ENCODE results near the gene POLR3E. TPM values are rescaled to one million over a fixed set of nuclear protein-coding genes. Genes with fewer than 3 reads are reported as not detected.
"Not testable (repeated sequence)": the region's sequence is repeated elsewhere in the genome, so short reads cannot be mapped to it uniquely, and the experiment has no call there.

Gene POLR3E
- total and polyA plus RNA-seq, 2 experiments from 2014 or later, result 23.5 to 62.5 TPM

DNA sequence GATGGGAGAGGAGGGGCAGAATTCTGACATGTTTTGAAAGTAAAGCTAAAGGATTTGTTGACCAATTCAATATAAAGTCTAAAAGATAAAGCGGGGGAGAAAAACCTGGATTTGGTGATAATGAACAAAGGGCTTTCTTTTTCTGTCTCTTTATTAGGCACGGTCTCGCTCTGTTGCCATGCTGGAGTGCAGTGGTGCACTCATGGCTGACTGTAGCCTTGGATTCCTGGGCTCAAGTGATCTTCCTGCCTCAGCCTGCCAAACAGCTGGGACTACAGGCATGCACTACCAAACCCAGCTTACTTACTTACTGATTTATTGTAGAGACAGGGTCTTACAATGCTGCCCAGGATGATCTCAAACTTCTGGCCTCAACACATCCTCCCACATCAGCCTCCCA, 69.7 kb downstream of the POLR3E start:
- Histone ChIP-seq H3K79me2 (peaks cover 96% of the 10 kb centered on the region), H3K36me3 (replicated peaks; ENCODE audit: insufficient read depth, low read depth) (peaks cover 3% of the 10 kb centered on the region), H3K27me3 (no peaks in the 10 kb centered on the region), H3K4me2 (no peak overlapping the region), H4K20me1 (ENCODE audit: insufficient read depth, poor library complexity, severe bottlenecking) (peaks cover 38% of the 10 kb centered on the region), H2AFZ (no peak overlapping the region), H3K9me3 (ENCODE audit: low read depth) (no peaks in the 10 kb centered on the region), H3K4me3 (no peak overlapping the region), H3K4me1 (ENCODE audit: insufficient read depth) (peaks cover 29% of the 10 kb centered on the region), H3K9me2 (replicated peaks; ENCODE audit: insufficient read depth) (no peaks in the 10 kb centered on the region), H3K27ac (no peak overlapping the region)
- no peak for DNase-seq (ENCODE audit: low spot score)
- WGBS (ENCODE audit: low lambda C conversion rate, missing lambda C conversion rate), result 96% methylated on average over 3 of the region's 3 CpGs
- TF ChIP-seq EZH2phosphoT487 (IDR thresholded peaks at IDR 0.05; ENCODE audit: low read depth, severe bottlenecking, unreplicated experiment) (no peak), EZH2 (IDR thresholded peaks at IDR 0.05; ENCODE audit: borderline replicate concordance) (no peak)
- TF ChIP-seq, protein P1, sequence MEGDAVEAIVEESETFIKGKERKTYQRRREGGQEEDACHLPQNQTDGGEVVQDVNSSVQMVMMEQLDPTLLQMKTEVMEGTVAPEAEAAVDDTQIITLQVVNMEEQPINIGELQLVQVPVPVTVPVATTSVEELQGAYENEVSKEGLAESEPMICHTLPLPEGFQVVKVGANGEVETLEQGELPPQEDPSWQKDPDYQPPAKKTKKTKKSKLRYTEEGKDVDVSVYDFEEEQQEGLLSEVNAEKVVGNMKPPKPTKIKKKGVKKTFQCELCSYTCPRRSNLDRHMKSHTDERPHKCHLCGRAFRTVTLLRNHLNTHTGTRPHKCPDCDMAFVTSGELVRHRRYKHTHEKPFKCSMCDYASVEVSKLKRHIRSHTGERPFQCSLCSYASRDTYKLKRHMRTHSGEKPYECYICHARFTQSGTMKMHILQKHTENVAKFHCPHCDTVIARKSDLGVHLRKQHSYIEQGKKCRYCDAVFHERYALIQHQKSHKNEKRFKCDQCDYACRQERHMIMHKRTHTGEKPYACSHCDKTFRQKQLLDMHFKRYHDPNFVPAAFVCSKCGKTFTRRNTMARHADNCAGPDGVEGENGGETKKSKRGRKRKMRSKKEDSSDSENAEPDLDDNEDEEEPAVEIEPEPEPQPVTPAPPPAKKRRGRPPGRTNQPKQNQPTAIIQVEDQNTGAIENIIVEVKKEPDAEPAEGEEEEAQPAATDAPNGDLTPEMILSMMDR (IDR thresholded peaks at IDR 0.05; ENCODE audit: poor library complexity), result no peak

GRCh38 chr16:22368200-22368826, 71.1 kb downstream of the POLR3E start:
- H3K4me2 ChIP-seq, result peak overlapping the region; percentile 17
- DNase-seq (ENCODE audit: low spot score), result peak; percentile 16
- not testable (repeated sequence) for H2AFZ ChIP-seq; H3K9me2 ChIP-seq (replicated peaks; ENCODE audit: insufficient read depth); H3K36me3 ChIP-seq (replicated peaks; ENCODE audit: insufficient read depth, low read depth); H3K27me3 ChIP-seq; H3K9me3 ChIP-seq (ENCODE audit: low read depth); H3K4me3 ChIP-seq
- peaks cover 42% of the 10 kb centered on the region for H3K4me1 ChIP-seq (ENCODE audit: insufficient read depth)
- WGBS (ENCODE audit: low lambda C conversion rate, missing lambda C conversion rate), result 67% methylated on average over 8 of the region's 8 CpGs
- H3K79me2 ChIP-seq, result peaks cover 96% of the 10 kb centered on the region
- peaks cover 41% of the 10 kb centered on the region for H4K20me1 ChIP-seq (ENCODE audit: insufficient read depth, poor library complexity, severe bottlenecking)
- H3K27ac ChIP-seq, result peak overlapping the region; percentile 93

GRCh38 chr16:22369221-22369811, 72.1 kb downstream of the POLR3E start:
- Histone ChIP-seq H3K4me2 (peak overlapping the region; percentile 17), H3K36me3 (replicated peaks; ENCODE audit: insufficient read depth, low read depth) (no peaks in the 10 kb centered on the region), H3K27ac (peak overlapping the region; percentile 93), H3K27me3 (no peaks in the 10 kb centered on the region), H3K4me1 (ENCODE audit: insufficient read depth) (peaks cover 44% of the 10 kb centered on the region), H4K20me1 (ENCODE audit: insufficient read depth, poor library complexity, severe bottlenecking) (peaks cover 41% of the 10 kb centered on the region), H3K4me3 (no peak overlapping the region), H2AFZ (no peak overlapping the region), H3K79me2 (peaks cover 94% of the 10 kb centered on the region), H3K9me2 (replicated peaks; ENCODE audit: insufficient read depth) (no peaks in the 10 kb centered on the region), H3K9me3 (ENCODE audit: low read depth) (no peaks in the 10 kb centered on the region)
- peak; percentile 24 for DNase-seq (ENCODE audit: low spot score)
- TF ChIP-seq, protein P1 (IDR thresholded peaks at IDR 0.05; ENCODE audit: poor library complexity), result no peak
- no peak for TF ChIP-seq EZH2phosphoT487 (IDR thresholded peaks at IDR 0.05; ENCODE audit: low read depth, severe bottlenecking, unreplicated experiment)
- TF ChIP-seq EZH2 (IDR thresholded peaks at IDR 0.05; ENCODE audit: borderline replicate concordance), result no peak
- WGBS (ENCODE audit: low lambda C conversion rate, missing lambda C conversion rate), result 42% methylated on average over 3 of the region's 3 CpGs

- no peak overlapping the region for H3K4me3 ChIP-seq
- peak overlapping the region; percentile 93 for H3K27ac ChIP-seq
- peaks cover 39% of the 10 kb centered on the region for H4K20me1 ChIP-seq (ENCODE audit: insufficient read depth, poor library complexity, severe bottlenecking)
- no peaks in the 10 kb centered on the region for H3K36me3 ChIP-seq (replicated peaks; ENCODE audit: insufficient read depth, low read depth)
- H3K79me2 ChIP-seq, result peaks cover 85% of the 10 kb centered on the region
- H3K27me3 ChIP-seq, result no peaks in the 10 kb centered on the region
- no peak overlapping the region for H2AFZ ChIP-seq
- H3K9me3 ChIP-seq (ENCODE audit: low read depth), result no peaks in the 10 kb centered on the region
- H3K9me2 ChIP-seq (replicated peaks; ENCODE audit: insufficient read depth), result no peaks in the 10 kb centered on the region
- no peak for TF ChIP-seq EZH2 (IDR thresholded peaks at IDR 0.05; ENCODE audit: borderline replicate concordance)
- TF ChIP-seq EZH2phosphoT487 (IDR thresholded peaks at IDR 0.05; ENCODE audit: low read depth, severe bottlenecking, unreplicated experiment), result no peak
- TF ChIP-seq, protein P1 (IDR thresholded peaks at IDR 0.05; ENCODE audit: poor library complexity), result no peak
- peak overlapping the region; percentile 88 for H3K4me2 ChIP-seq
- H3K4me1 ChIP-seq (ENCODE audit: insufficient read depth), result peaks cover 44% of the 10 kb centered on the region
- WGBS (ENCODE audit: low lambda C conversion rate, missing lambda C conversion rate), result 85% methylated on average over 2 of the region's 2 CpGs
- no peak for DNase-seq (ENCODE audit: low spot score)
Observed at GRCh38 chr16:22370038-22370820, 73.0 kb downstream of the POLR3E start.
